Tibial artery (tissue), 4 donors: Measurements from ENCODE around the gene VSIG10.

Experiments
- DNase-seq, 2 donors: peaks; one replicate each; pipeline ENCODE4 v3.0.0-alpha.2; 2019
- H3K27ac ChIP-seq, 2 donors: fragments of 200-600 bp; sonication (generic) in 1 of 2; 1 replicate in 1 of 2; 2 replicates in 1 of 2; pipeline ENCODE4 v1.5.1; 2018 to 2019; ENCODE audit warnings: mild to moderate bottlenecking in 1 of 2
- H3K27me3 ChIP-seq, 2 donors: fragments of 200-600 bp; sonication (generic) in 1 of 2; one replicate each; pipeline versions ENCODE4 v1.5.1 to v1.6.0; 2016 to 2019
- H3K36me3 ChIP-seq, 3 donors: fragments of 200-600 bp; sonication (generic) in 2 of 3; one replicate each; pipeline ENCODE4 v1.5.1; 2016 to 2019; ENCODE audit warnings: mild to moderate bottlenecking in 2 of 3
- H3K4me1 ChIP-seq, 4 donors: fragments of 200-600 bp; sonication (generic) in 2 of 4; 1 replicate in 3 of 4; 2 replicates in 1 of 4; pipeline ENCODE4 v1.5.1; 2016 to 2019
- H3K4me3 ChIP-seq, 2 donors: fragments of 200-600 bp; sonication (generic) in 1 of 2; 1 replicate in 1 of 2; 2 replicates in 1 of 2; pipeline ENCODE4 v1.5.1; 2018 to 2019; ENCODE audit warnings: mild to moderate bottlenecking in 2 of 2
- H3K9me3 ChIP-seq, 3 donors: fragments of 200-600 bp; sonication (generic) in 1 of 3; one replicate each; pipeline ENCODE4 v1.5.1; 2016 to 2019
- CTCF ChIP-seq, 2 experiments: fragments of 200-600 bp in 1 of 2; fragments of 450-650 bp in 1 of 2; IDR thresholded peaks; one replicate each; pipeline ENCODE4 v1.5.1; 2017 to 2019; ENCODE audit warnings: antibody characterized with exemption in 2 of 2, mild to moderate bottlenecking in 1 of 2, moderate library complexity in 1 of 2
- intact Hi-C: fragments of 100-400 bp; cut with DNase I; formaldehyde crosslinking; loops from one replicate; pipeline ENCODE4 v1.15.0; 2023; ENCODE audit warnings: low total_unique reads

Gene VSIG10

GRCh38 chr12:118059341-118060191 is 44.2 kb downstream of the VSIG10 start:
- H3K4me3 ChIP-seq: peak overlapping the region; percentile 85 to 96
- H3K27me3 ChIP-seq: no peaks in the 10 kb centered on the region
- H3K4me1 ChIP-seq: peaks cover 0 to 54% (median 21%) of the 10 kb centered on the region in 4 donors
- H3K27ac ChIP-seq: peak overlapping the region; percentile 99
- intact Hi-C loops: loop anchor here (10.0 kb wide), 1 partner anchor 75 kb away; the partner anchor contains the start of gene PEBP1
- DNase-seq: no peak
- no peaks in the 10 kb centered on the region for H3K9me3 ChIP-seq
- H3K36me3 ChIP-seq: no peaks in the 10 kb centered on the region
- TF ChIP-seq CTCF (IDR thresholded peaks at IDR 0.05): no peak

- Histone ChIP-seq H3K4me1 (peaks cover 0 to 61% (median 21%) of the 10 kb centered on the region in 4 donors), H3K36me3 (no peaks in the 10 kb centered on the region), H3K27ac (peak overlapping the region; percentile 99), H3K9me3 (no peaks in the 10 kb centered on the region), H3K27me3 (no peaks in the 10 kb centered on the region), H3K4me3 (no peak overlapping the region)
- intact Hi-C loops: loop anchor here (10.0 kb wide), 1 partner anchor 76 kb away; the partner anchor contains the start of gene PEBP1
- no peak for DNase-seq
- TF ChIP-seq CTCF (IDR thresholded peaks at IDR 0.05): no peak
These were observed 44.9 kb downstream of the VSIG10 start for GRCh38 chr12:118058881-118059280.

GRCh38 chr12:118058227-118058626 is 45.6 kb downstream of the VSIG10 start:
- peaks cover 0 to 64% (median 27%) of the 10 kb centered on the region in 4 donors for H3K4me1 ChIP-seq
- no peak for DNase-seq
- no peak for TF ChIP-seq CTCF (IDR thresholded peaks at IDR 0.05)
- H3K4me3 ChIP-seq: no peak overlapping the region
- no peaks in the 10 kb centered on the region for H3K36me3 ChIP-seq
- no peak overlapping the region for H3K27ac ChIP-seq
- H3K27me3 ChIP-seq: no peaks in the 10 kb centered on the region
- H3K9me3 ChIP-seq: no peaks in the 10 kb centered on the region
- intact Hi-C loops: loop anchor here (10.0 kb wide), 1 partner anchor 77 kb away; the partner anchor contains the start of gene PEBP1

GRCh38 chr12:118055865-118056773 is 47.7 kb downstream of the VSIG10 start:
- peaks cover 0 to 7% (median 0%) of the 10 kb centered on the region in 3 donors for H3K36me3 ChIP-seq
- H3K4me3 ChIP-seq: no peak overlapping the region
- DNase-seq: no peak
- H3K4me1 ChIP-seq: peaks cover 0 to 78% (median 38%) of the 10 kb centered on the region in 4 donors
- no peaks in the 10 kb centered on the region for H3K27me3 ChIP-seq
- intact Hi-C loops: loop anchor here (10.0 kb wide), 1 partner anchor 79 kb away; the partner anchor contains the start of gene PEBP1
- no peaks in the 10 kb centered on the region for H3K9me3 ChIP-seq
- no peak for TF ChIP-seq CTCF (IDR thresholded peaks at IDR 0.05)
- H3K27ac ChIP-seq: peak overlapping the region; percentile 45 to 56

GRCh38 chr12:118055144-118055557 is 48.7 kb downstream of the VSIG10 start:
- Histone ChIP-seq H3K27me3 (no peaks in the 10 kb centered on the region), H3K4me3 (no peak overlapping the region), H3K36me3 (peaks cover 0 to 7% (median 5%) of the 10 kb centered on the region in 3 donors), H3K9me3 (no peaks in the 10 kb centered on the region), H3K27ac (peak overlapping the region in 1 of 2 donors; percentile 57), H3K4me1 (peaks cover 0 to 83% (median 37%) of the 10 kb centered on the region in 4 donors)
- intact Hi-C loops: loop anchor here (10.0 kb wide), 1 partner anchor 80 kb away; the partner anchor contains the start of gene PEBP1
- peak in 1 of 2 donors; percentile 30 for DNase-seq
- TF ChIP-seq CTCF (IDR thresholded peaks at IDR 0.05): peak; percentile 17 to 48
